NCI-H82 treated with DMSO at 0.1 percent for 48 hours (cell line): Measurements from ENCODE around the gene FLT1.

ENCODE experiments used
- DNase-seq: peaks from one replicate; lab custom pipeline; 2025; ENCODE audit not compliant: unreplicated experiment; lab: John Stamatoyannopoulos, UW

The FLT1 gene

GRCh38 chr13:28494778-28495537 lies at the start of gene FLT1:
TSS of gene FLT1 (minus strand) at chr13:28495128. CDS start at chr13:28494843, 285 bp downstream.
- no peak for DNase-seq

DNA sequence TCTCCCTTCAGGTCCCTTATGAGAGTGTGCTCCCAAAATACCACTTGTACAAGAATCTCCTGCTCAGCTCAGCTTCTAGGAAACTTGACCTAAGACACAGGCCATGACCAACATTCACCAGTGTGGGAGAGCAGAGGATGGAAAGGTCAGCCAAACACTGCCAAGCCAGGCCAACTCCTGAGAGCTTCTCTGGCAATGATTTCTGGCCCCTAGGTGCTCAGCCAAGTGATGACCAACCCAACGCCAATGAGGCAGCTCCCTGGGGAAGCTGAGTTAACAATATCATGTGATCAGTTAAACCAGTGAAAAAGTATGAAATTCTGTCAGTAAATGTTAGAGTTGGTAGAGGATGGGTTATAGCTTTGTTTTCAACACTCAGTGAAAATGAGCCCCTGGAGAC lies 49.1 kb upstream of the FLT1 start:
- DNase-seq: no peak

DNA sequence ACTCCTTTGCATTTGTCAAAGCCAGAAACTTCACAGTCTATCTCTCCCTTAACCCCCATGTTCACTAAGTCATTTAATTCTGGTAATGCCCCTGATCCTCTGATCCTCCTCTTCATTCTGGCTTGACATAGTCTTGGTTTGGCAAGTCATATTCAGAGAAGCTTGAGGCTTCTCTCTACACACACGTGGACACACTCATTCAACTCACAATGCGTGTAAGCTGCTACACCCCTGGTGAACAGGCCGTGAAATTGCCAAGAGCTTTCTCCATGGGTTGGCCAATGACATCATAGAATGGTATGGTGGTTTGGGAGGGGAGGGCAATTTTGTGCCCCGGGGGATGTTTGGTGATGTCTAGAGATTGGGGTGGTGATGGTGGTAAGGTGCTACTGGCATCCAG lies 47.9 kb upstream of the FLT1 start:
- no peak for DNase-seq

GRCh38 chr13:28541966-28542365 lies 47.0 kb upstream of the FLT1 start:
- no peak for DNase-seq

DNA sequence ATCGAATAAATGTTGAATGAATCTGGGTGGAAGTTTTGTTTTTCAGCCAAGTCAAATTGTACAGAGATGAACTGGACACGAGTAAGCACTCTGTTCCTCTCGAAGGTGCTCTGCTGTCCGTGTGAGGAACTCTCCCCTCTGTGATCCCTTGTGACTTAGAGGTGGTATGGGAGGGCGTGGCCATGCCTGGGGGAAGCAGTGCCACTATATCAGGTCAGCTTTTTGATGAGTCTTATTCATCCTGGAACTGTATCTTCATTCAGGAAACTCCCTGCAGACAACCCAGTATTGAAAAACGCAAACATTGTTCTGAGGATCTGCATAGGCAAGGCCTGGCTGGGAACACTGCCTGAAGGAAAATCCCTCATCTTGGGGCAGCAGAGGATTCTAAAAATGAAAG lies 45.7 kb upstream of the FLT1 start:
- DNase-seq: no peak

- DNase-seq: no peak
Measured at GRCh38 chr13:28539625-28540286, 44.8 kb upstream of the FLT1 start.

- no peak for DNase-seq
Measured at GRCh38 chr13:28538932-28539331, 44.0 kb upstream of the FLT1 start.

DNA sequence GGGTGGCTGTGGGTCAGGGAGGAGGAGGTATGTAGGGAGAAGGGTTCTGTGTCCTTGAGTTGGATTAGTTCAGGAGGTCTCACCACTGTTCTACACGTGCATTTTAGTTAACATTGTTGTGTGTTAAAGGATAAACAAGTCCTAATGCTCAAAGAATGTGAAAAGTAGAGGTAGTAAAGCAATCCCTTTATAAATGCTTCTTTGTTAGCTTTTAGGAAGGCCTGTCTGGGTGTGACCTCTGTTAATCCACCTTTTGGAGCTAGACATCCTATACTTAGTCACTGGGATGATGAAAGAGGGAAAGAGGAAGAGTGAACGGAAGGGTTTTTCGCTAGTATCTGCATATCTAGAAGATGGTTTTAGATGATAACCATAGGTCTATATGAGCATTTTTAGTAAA lies 42.2 kb upstream of the FLT1 start:
- DNase-seq: no peak

- DNase-seq: no peak
Measured at GRCh38 chr13:28536371-28536770, 41.4 kb upstream of the FLT1 start.

GRCh38 chr13:28535734-28536133 lies 40.8 kb upstream of the FLT1 start:
- no peak for DNase-seq

DNA sequence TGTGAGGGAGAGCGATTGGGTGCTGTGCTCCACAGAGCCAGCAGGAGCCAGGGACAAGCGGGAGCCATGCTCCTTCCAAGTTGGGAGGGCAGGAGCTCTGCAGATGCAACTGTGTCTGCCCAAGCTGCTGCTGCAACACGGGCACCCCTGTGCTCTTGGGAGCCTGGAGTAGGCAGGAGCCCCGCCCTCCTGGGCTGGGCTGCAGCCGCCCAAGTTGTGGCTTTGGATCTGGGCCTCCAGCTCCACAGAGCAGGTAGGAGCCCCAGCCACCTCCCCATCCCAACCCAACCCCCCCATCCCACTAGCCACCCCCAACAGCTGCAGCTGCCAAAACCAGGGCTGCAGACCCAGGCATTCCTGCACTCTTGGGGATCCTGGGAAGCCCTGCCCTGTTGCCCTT lies 39.9 kb upstream of the FLT1 start:
- no peak for DNase-seq

DNA sequence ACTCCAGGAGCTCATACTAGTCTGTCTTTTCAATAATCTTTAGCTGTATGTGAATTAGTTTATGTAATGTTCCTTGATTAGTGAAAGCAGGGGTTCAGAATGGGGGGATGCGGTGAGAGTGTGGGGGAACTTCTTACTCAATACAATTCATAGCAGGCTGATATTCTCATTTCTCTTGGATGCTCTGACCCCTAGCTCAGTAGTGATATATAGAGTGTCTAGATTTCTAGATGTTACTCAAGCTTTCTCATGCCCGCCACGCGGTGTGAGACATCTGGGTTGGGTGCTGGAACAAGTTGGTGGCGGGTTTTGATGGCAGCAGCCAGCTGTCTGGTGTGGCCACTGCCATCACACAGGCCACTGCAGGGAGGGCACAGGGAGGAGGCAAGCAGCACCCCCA lies 39.3 kb upstream of the FLT1 start:
- DNase-seq: no peak

DNA sequence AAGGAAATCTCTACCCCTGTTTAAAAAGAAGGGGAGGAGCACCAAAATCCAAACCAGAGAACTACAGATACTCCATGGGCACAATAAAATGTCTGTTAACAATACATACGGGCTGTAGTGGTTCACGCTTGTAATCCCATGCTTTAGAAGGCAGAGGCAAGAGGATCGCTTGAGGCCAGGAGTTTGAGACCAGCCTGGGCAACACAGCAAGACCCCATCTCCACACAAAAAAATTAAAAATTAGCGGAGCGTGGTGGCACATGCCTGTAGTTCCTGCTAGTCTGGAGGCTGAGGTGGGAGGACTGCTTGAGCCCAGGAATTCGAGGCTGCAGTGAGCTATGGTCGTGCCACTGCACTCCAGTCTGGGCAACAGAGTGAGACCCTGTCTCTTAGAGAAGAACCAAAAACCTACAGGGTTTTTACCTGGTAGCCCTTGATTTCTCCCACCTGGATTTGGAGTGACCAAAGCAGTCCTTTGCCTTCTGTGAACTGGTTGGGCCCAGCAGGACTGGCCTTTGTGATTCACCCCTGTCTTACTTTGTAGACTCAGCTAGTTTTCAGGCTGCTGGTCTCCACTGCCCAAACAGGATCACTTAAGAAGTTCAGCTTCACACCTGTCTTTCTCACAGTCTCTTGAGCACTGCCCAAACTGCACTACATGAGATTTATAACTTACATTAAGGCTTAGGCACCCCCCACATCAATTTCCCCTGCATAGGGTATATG lies 38.7 kb upstream of the FLT1 start:
- DNase-seq: no peak

DNA sequence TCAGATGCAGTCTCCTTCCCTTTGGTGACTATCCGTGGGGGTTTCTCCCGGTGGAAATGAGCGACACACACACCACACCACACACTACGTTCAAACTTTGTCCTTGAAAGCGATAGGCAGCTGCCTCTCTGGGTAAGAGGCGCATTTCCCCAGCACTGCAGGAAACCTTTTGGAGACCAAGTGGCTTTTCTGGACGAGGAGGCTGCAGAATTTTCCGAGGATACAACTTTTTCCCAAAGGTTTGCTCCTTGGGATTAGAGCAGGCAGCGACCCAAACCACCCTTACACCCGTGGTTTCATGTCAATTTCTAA lies 38.2 kb upstream of the FLT1 start:
- DNase-seq: no peak

- DNase-seq: no peak
Measured at GRCh38 chr13:28532388-28533124, 37.6 kb upstream of the FLT1 start.

- DNase-seq: no peak
Measured at GRCh38 chr13:28531845-28532387, 37.0 kb upstream of the FLT1 start.

- no peak for DNase-seq
Measured at GRCh38 chr13:28531077-28531844, 36.3 kb upstream of the FLT1 start.

- DNase-seq: no peak
Measured at GRCh38 chr13:28530729-28531076, 35.8 kb upstream of the FLT1 start.

GRCh38 chr13:28529836-28530235 lies 34.9 kb upstream of the FLT1 start:
- DNase-seq: no peak

DNA sequence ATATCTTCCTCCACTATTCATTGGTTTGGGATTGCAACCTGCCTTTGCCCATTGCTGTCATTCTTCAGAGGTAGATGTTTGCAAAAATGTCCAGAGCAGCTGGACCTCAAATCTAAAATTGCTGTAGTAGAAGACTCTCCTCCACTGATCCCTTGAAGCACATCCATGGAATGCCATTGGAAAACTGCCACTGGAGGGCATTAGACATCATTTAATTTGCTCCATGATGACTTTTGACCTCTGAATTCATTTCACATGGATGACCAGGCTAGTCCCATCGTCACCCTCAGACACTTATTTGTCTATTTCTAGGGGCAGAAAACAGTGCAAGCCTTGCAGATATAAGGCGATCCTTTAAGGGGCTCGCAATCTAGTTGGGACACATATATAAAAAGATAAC lies 33.9 kb upstream of the FLT1 start:
- no peak for DNase-seq

DNA sequence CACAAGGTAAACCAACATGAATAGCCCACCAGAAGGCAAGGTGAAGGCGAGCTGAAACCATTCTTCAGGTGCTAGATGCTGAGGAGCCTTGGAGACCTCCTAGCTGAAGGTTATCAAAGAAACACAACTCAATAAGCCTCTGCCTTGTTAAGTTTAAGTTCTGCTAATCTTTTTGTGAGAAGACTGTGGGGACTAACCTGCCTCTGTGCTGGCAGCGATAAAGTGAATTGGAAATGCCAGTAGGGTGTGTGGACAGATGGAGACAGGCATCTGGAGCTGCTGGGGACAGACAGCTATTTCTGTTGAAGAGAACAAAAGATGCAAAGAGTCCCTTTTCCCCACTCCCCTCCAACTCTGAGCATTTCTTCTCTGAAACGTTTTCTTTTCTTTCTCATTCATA lies 33.5 kb upstream of the FLT1 start:
- DNase-seq: no peak
